Mesendoderm (in vitro differentiated cells): Measurements from ENCODE around the gene SNAP29.

Experiments
- DNase-seq: peaks from one replicate; pipeline ENCODE4 v3.0.0; 2013
- H2AK5ac ChIP-seq: 2 replicates; pipeline ENCODE4 v1.6.1; 2013; ENCODE audit warnings: low read length, inconsistent platforms
- H2BK120ac ChIP-seq: 2 replicates; pipeline ENCODE4 v1.6.1; 2013; ENCODE audit warnings: low read depth, mild to moderate bottlenecking, low read length, moderate library complexity, mixed read lengths
- H2BK15ac ChIP-seq: replicated peaks from 2 replicates; pipeline ENCODE4 v1.6.1; 2013; ENCODE audit warnings: low read depth, mild to moderate bottlenecking, moderate library complexity
- H2BK5ac ChIP-seq: 2 replicates; pipeline ENCODE4 v1.6.1; 2013; ENCODE audit warnings: low read length, inconsistent platforms
- H3K18ac ChIP-seq: 2 replicates; pipeline ENCODE4 v1.6.1; 2013; ENCODE audit warnings: mild to moderate bottlenecking, low read length, mixed read lengths
- H3K23ac ChIP-seq: one replicate; pipeline ENCODE4 v1.6.1; 2013; ENCODE audit warnings: low read length
- H3K27ac ChIP-seq: 2 replicates; pipeline ENCODE4 v1.5.1; 2013; ENCODE audit warnings: low read depth, mild to moderate bottlenecking, inconsistent platforms, low read length, moderate library complexity
- H3K27me3 ChIP-seq: 2 replicates; pipeline ENCODE4 v1.6.1; 2013; ENCODE audit warnings: low read length, control low read depth, mild to moderate bottlenecking, inconsistent platforms; ENCODE audit not compliant: insufficient read depth, poor library complexity
- H3K36me3 ChIP-seq: 2 replicates; pipeline ENCODE4 v1.6.1; 2013; ENCODE audit warnings: low read length, inconsistent platforms; ENCODE audit not compliant: control insufficient read depth, insufficient read depth
- H3K4ac ChIP-seq: one replicate; pipeline ENCODE4 v1.6.1; 2013; ENCODE audit warnings: low read depth, mild to moderate bottlenecking, low read length, moderate library complexity
- H3K4me1 ChIP-seq: 2 replicates; pipeline ENCODE4 v1.6.1; 2013; ENCODE audit warnings: low read depth, low read length, inconsistent platforms; ENCODE audit not compliant: control insufficient read depth
- H3K4me2 ChIP-seq: 2 replicates; pipeline ENCODE4 v1.6.1; 2013; ENCODE audit warnings: low read length
- H3K4me3 ChIP-seq: 2 replicates; pipeline ENCODE4 v1.5.1; 2013; ENCODE audit warnings: mild to moderate bottlenecking, low read length
- H3K56ac ChIP-seq: one replicate; pipeline ENCODE4 v1.6.1; 2013; ENCODE audit warnings: low read length
- H3K79me1 ChIP-seq: 2 replicates; pipeline ENCODE4 v1.6.1; 2013; ENCODE audit warnings: low read length, inconsistent platforms
- H3K79me2 ChIP-seq: 2 replicates; pipeline ENCODE4 v1.6.1; 2013; ENCODE audit warnings: mild to moderate bottlenecking, low read length; ENCODE audit not compliant: control insufficient read depth, insufficient read depth
- H3K9ac ChIP-seq: 2 replicates; pipeline ENCODE4 v1.6.1; 2013; ENCODE audit warnings: low read length, inconsistent platforms
- H4K5ac ChIP-seq: one replicate; pipeline ENCODE4 v1.6.1; 2013; ENCODE audit warnings: low read length
- H4K8ac ChIP-seq: one replicate; pipeline ENCODE4 v1.6.1; 2013; ENCODE audit warnings: low read depth, mild to moderate bottlenecking, control low read depth, low read length, moderate library complexity
- WGBS: extraction: QIAGEN DNeasy Blood & Tissue Kit; methylation state at CpG from one replicate; pipeline ENCODE4 v1.1.7; 2013; ENCODE audit warnings: low lambda C conversion rate, missing lambda C conversion rate; ENCODE audit not compliant: insufficient coverage; ENCODE audit errors: extremely low coverage; 5-methylcytosine and 5-hydroxymethylcytosine counted together

Gene SNAP29

DNA sequence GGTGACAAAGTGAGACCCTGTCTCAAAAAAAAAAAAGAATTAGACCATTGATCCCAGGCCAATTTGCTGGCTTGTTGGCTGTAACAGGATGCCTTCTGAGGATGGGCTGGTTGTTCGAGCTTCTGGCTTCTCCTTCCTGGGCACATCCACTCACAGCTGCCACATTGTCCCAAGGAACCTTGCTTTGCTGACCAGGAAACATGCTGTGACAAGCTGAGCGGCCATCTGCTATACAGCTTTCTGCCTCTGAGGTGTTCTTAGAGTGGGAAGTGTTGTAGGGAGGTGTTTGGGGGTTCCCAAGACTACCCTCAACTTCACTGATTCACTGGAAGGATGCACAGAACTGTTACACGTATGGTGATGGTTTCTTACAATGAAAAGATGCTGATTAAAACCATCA is 6.5 kb downstream of the SNAP29 start:
- H4K5ac ChIP-seq = no peak overlapping the region
- no peak overlapping the region for H2BK5ac ChIP-seq
- no peaks in the 10 kb centered on the region for H3K36me3 ChIP-seq
- H3K4me1 ChIP-seq = no peaks in the 10 kb centered on the region
- H4K8ac ChIP-seq = no peak overlapping the region
- no peak for DNase-seq
- no peak overlapping the region for H3K4me3 ChIP-seq
- H2BK120ac ChIP-seq = no peak overlapping the region
- no peak overlapping the region for H3K18ac ChIP-seq
- H3K56ac ChIP-seq = no peak overlapping the region
- no peak overlapping the region for H3K4me2 ChIP-seq
- no peak overlapping the region for H3K4ac ChIP-seq
- H3K79me2 ChIP-seq = no peaks in the 10 kb centered on the region
- H3K27ac ChIP-seq = no peak overlapping the region
- H2BK15ac ChIP-seq = no peak overlapping the region
- no peak overlapping the region for H2AK5ac ChIP-seq
- H3K9ac ChIP-seq = no peak overlapping the region
- no peaks in the 10 kb centered on the region for H3K27me3 ChIP-seq
- H3K79me1 ChIP-seq = no peaks in the 10 kb centered on the region
- WGBS = no CpG with 5 or more reads among the region's 3 CpGs
- H3K23ac ChIP-seq = no peak overlapping the region

DNA sequence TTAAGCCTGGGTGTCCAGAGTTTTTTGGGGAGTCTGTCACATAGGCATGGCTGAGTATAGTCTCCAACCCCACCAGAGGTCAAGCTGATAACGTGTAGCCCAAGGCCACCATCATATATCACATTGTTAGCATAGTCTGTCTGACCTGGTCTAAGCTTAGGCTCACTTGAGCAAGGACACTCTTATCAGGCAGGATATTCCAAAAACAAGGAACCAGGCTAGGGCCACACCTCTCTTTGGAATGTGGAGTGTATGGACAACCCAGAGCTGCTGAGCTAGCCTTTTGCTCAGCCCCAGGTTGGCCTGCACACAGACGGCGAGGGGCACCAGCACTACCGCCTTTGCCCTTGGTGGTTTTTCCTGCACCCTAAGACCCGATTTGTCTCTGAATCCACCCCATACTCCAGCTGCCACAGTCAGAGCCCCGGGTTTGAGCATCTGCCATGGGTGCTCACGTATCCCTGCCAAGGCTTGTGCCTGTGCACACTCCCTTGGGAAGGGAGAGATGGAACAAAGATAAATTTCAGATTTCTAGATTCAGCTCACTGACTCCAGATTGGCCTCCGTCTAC is 7.2 kb downstream of the SNAP29 start:
- Histone ChIP-seq H3K27ac (no peak overlapping the region), H3K4me3 (no peak overlapping the region), H3K56ac (no peak overlapping the region), H3K36me3 (no peaks in the 10 kb centered on the region), H3K27me3 (no peaks in the 10 kb centered on the region), H2AK5ac (no peak overlapping the region), H3K4ac (no peak overlapping the region), H3K4me1 (no peaks in the 10 kb centered on the region), H2BK15ac (no peak overlapping the region), H3K79me2 (no peaks in the 10 kb centered on the region), H3K18ac (no peak overlapping the region), H2BK120ac (no peak overlapping the region), H4K5ac (no peak overlapping the region), H3K79me1 (no peaks in the 10 kb centered on the region), H3K4me2 (no peak overlapping the region), H2BK5ac (no peak overlapping the region), H3K23ac (no peak overlapping the region), H4K8ac (no peak overlapping the region), H3K9ac (no peak overlapping the region)
- DNase-seq = peak; percentile 33
- WGBS = no CpG with 5 or more reads among the region's 8 CpGs

DNA sequence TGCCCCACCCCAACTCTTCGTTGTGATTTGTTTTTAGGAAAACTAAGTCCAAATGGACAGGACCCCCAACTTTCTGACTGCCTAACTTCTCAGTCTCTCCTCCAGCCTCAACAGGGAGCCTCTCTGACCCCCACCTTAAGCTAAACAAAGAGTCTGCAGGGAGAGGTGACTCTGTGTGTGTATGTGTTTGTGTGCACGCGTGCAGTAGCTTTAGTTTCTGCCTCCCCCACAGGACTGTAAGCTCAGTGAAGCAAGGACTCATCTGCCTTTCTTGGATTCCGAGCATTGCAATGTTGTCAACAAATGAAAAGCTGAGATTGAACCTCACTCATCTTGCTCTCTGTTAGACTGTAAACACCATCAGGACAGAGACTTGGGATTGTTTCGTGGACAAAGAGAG is 7.9 kb downstream of the SNAP29 start:
- no peak overlapping the region for H2BK120ac ChIP-seq
- no peak overlapping the region for H4K5ac ChIP-seq
- no peak overlapping the region for H2AK5ac ChIP-seq
- no peak overlapping the region for H3K4me2 ChIP-seq
- DNase-seq = no peak
- no peak overlapping the region for H3K23ac ChIP-seq
- H3K79me2 ChIP-seq = no peaks in the 10 kb centered on the region
- no peak overlapping the region for H3K56ac ChIP-seq
- no peaks in the 10 kb centered on the region for H3K36me3 ChIP-seq
- no peak overlapping the region for H3K9ac ChIP-seq
- WGBS = no CpG with 5 or more reads among the region's 5 CpGs
- H3K18ac ChIP-seq = no peak overlapping the region
- no peak overlapping the region for H4K8ac ChIP-seq
- H3K27me3 ChIP-seq = no peaks in the 10 kb centered on the region
- H2BK15ac ChIP-seq = no peak overlapping the region
- no peak overlapping the region for H2BK5ac ChIP-seq
- no peaks in the 10 kb centered on the region for H3K4me1 ChIP-seq
- no peak overlapping the region for H3K4me3 ChIP-seq
- no peak overlapping the region for H3K27ac ChIP-seq
- no peak overlapping the region for H3K4ac ChIP-seq
- H3K79me1 ChIP-seq = no peaks in the 10 kb centered on the region

DNA sequence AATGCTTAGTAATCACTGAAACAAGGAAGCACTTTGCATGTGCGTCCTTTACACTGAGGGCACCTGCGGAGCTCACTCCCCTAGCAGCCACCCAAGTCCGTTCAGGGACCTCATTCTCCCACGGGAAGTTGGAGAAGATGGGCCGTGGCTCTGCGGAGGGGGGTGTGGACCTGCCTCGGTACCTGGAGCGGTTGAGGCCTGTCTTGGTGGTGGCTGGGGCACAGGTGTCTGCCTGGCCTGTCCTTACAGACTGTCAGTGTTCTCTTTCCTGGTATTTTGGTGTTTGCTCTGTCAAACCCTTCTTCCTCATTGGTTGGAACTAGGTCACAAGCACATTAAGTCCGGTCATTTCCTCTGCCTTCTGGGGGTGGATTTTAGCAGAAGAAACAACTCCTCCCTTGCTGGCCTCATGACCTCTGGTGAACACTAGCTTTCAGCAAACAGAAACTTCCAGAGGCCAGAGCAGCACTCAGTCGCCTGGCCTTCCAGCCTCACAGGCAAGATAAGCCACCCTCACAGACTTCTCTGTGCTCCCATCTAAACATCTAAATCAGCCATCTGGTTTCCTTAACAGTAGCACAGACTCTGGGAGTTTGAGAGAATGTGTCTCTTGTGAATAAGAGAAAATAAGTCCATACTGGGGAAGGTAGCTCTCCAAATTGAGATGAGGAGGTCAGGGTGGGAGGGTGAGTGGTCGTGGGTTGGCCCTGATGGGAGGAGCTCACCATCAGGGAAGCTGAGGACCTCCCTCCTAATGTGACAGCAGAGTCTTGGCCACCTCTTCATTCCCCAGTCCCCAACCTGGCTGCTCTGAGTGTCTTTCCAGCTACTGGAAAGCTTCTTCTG is 8.6 kb downstream of the SNAP29 start:
- Histone ChIP-seq H3K36me3 (no peaks in the 10 kb centered on the region), H3K27me3 (no peaks in the 10 kb centered on the region), H3K27ac (no peak overlapping the region), H3K18ac (no peak overlapping the region), H3K79me1 (no peaks in the 10 kb centered on the region), H2BK15ac (no peak overlapping the region), H3K56ac (no peak overlapping the region), H3K9ac (no peak overlapping the region), H2BK120ac (no peak overlapping the region), H3K4me3 (no peak overlapping the region), H2BK5ac (no peak overlapping the region), H3K79me2 (no peaks in the 10 kb centered on the region), H4K8ac (no peak overlapping the region), H3K23ac (no peak overlapping the region), H3K4me2 (no peak overlapping the region), H3K4me1 (no peaks in the 10 kb centered on the region), H3K4ac (no peak overlapping the region), H4K5ac (no peak overlapping the region), H2AK5ac (no peak overlapping the region)
- no peak for DNase-seq
- WGBS = no CpG with 5 or more reads among the region's 11 CpGs

DNA sequence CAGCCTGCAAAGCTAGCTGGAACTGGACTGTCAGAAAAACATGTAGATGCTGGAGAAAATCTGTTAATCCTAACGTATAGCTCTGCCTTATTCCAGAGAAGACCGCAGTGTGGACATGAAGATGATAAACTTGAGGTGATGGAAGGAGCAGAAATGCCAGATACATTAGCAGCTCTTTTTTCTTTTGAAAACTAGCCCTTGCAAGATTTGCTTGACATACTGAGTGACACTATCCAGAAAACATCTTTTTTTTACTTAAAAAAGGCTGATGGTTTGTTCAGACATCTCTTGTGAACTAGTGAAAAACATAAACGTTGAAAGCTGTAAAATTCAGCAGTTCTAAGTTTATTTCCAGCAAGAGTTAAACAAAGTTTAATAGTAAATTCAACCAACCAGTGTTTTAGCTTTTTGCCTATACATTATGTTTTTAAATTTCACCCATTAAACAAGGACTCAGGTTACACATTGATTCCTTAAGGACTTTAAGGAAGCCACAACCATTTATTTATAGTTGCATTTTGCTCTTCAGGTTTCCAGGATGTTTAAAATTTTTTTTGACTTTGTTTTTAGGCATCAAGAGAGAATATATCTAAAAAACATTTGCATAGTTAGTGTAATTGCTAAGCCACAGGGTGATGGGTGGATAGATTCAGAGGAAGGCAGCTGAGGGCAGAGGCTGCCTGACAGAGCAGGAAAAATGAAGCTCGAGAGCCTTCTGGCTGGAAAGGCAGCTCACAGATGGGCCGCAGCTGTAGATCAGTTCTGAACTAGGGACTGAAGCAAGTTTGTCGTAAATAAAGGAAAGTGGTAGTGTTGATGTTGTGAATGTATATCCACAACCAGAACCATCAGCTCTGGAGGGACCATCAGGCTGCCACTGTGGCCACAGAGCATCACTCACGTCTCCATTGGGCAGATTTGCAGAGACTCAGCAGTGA is 9.5 kb downstream of the SNAP29 start:
- no peaks in the 10 kb centered on the region for H3K27me3 ChIP-seq
- H2BK120ac ChIP-seq = no peak overlapping the region
- H3K4me1 ChIP-seq = no peaks in the 10 kb centered on the region
- H4K5ac ChIP-seq = no peak overlapping the region
- no peaks in the 10 kb centered on the region for H3K36me3 ChIP-seq
- H3K4me3 ChIP-seq = no peak overlapping the region
- H3K56ac ChIP-seq = no peak overlapping the region
- no peak overlapping the region for H2BK5ac ChIP-seq
- H3K27ac ChIP-seq = no peak overlapping the region
- no peak overlapping the region for H3K9ac ChIP-seq
- H3K79me2 ChIP-seq = no peaks in the 10 kb centered on the region
- no peaks in the 10 kb centered on the region for H3K79me1 ChIP-seq
- H3K23ac ChIP-seq = no peak overlapping the region
- H3K4ac ChIP-seq = no peak overlapping the region
- no peak overlapping the region for H2AK5ac ChIP-seq
- H4K8ac ChIP-seq = no peak overlapping the region
- DNase-seq = no peak
- H2BK15ac ChIP-seq = no peak overlapping the region
- no peak overlapping the region for H3K18ac ChIP-seq
- H3K4me2 ChIP-seq = no peak overlapping the region
- WGBS = no CpG with 5 or more reads among the region's 7 CpGs
